T-helper 9 cell (primary cell): ENCODE data around the gene TAF6.

ENCODE experiments used
- DNase-seq: peaks from one replicate; pipeline ENCODE4 v3.0.0-alpha.2; 2020

TAF6 gene

DNA sequence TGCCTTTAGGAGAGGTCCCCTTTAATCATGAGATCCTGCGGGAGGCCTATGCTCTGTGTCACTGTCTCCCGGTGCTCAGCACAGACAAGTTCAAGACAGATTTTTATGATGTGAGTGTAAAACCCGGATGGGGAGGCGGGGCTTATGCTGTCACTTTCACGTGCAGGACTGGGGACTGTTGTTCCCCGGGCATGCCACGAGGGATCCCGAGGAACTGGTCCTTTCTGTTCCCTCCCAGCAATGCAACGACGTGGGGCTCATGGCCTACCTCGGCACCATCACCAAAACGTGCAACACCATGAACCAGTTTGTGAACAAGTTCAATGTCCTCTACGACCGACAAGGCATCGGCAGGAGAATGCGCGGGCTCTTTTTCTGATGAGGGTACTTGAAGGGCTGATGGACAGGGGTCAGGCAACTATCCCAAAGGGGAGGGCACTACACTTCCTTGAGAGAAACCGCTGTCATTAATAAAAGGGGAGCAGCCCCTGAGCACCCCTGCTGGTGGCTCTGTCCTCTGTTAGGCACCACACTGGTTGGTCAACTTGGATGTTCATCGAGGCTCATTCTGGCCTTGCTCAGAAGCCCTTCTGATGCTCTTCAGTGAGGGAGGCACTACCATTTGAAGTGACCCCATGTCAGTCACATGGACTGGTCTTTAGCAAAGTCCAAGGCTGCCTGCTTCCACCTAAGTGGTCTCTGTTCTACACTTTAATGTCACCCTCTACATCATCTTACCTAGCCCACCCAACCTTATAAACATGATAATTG, 27.6 kb downstream of the TAF6 start:
- no peak for DNase-seq

DNA sequence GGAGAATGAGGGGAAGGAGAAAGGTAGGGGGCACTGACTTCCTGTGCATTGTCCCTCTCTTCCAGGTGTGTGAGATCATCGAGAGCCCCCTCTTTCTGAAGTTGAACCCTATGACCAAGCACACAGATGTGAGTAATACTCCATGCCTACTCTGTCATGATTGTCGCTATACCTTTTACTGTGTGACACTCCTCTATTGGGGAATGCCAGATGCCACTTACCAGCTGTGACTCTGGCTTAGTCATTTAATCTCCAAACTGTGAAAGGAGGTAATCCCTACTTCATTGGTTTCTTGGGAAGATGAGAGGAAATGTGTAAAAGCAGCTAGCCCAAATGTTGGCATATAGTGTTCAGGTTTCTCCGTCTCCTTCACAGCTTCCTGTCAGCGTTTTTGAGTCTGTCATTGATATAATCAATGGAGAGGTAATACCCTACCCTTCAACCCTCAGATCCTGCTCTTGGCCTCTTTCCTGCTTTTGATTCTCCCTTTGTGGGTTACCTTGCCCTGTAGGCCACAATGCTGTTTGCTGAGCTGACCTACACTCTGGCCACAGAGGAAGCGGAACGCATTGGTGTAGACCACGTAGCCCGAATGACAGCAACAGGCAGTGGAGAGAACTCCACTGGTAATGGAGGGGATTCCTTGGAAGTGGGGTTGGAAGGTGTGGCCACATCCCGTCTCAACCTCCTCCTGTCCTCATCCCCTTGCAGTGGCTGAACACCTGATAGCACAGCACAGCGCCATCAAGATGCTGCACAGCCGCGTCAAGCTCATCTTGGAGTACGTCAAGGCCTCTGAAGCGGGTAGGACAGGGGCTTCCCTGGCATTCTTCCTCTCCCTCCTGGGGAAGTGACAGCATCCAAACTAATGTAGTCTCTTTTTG, 28.4 kb downstream of the TAF6 start:
- DNase-seq = no peak

GRCh38 chr7:100089458-100090196, 29.5 kb downstream of the TAF6 start:
- no peak for DNase-seq

GRCh38 chr7:100088621-100089457, 30.3 kb downstream of the TAF6 start, which contains the start of gene COPS6:
Gene COPS6 (plus strand): TSS chr7:100088969. CDS start chr7:100088991, 22 bp downstream.
- DNase-seq = peak; percentile 92

DNA sequence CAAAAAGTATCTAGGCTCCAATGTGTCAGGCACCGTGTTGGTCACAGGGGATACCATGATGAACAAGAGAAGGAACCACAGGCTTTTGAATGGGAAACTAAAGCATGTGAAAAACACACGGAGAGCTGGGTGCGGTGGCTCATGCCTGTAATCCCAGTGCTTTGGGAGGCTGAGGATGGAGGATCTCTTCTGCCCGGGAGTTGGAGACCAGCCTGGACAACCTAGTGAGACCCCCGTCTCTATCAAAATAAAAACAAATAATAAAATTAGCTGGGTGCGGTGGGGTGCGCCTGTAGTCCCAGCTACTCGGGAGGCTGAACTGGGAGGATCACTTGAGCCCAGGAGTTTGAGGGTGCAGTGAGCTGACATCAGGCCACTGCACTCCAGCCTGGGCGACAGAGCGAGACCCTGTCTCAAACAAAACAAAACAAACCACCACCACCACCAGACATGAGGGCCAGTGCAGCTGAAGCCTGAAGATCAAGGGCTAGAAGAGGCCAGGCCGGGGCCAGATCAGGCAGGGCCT, 31.0 kb downstream of the TAF6 start:
- no peak for DNase-seq

DNA sequence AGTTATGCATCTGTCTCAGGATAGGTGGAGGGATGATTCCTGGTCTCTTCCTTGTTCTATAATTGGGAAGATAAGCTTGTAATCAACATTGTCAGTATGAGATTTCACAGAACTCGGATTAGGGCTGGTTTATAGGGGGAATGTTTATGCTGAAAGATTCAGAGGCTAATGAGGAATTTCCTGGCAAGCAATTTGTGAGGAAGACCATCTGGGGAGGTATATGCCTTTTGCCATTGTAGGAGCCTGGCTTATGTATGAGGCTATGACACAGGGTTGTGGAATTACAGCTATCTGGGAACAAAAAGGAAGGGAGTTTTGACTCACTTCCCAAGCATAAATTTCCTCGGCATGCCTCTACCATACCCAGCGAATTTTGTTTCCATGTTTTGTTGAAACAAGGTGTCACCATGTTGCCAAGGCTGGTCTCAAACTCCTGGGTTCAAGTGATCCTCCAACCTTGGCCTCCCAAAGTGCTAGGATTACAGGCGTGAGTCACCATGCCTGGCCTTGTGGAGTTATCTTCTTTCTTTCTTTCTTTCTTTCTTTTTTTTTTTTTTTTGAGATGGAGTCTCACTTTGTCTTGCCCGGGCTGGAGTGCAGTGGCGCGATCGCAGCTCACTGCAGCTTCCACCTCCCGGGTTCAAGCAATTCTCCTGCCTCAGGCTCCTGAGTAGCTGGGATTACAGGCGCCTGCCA, 32.0 kb downstream of the TAF6 start:
- no peak for DNase-seq

DNA sequence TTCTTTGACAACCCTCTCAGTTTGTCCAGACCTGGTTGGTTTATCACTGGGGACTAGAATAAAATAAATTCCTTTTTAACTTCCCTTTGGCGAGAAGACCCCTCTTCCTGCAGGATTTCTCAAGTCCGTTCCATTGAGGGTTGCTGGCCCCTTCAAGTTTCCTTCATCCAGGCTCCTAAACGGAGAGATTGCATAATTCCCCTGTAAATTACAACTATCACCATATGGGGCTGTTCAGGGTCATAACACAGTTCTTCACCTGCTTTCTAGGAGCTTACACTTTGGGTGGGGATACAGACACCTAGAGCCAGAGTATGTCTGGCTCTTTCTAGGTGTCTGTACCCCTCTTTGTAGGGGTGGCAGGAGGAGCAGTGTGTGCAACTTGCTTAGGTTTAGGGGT, 33.6 kb downstream of the TAF6 start:
- DNase-seq = no peak

DNA sequence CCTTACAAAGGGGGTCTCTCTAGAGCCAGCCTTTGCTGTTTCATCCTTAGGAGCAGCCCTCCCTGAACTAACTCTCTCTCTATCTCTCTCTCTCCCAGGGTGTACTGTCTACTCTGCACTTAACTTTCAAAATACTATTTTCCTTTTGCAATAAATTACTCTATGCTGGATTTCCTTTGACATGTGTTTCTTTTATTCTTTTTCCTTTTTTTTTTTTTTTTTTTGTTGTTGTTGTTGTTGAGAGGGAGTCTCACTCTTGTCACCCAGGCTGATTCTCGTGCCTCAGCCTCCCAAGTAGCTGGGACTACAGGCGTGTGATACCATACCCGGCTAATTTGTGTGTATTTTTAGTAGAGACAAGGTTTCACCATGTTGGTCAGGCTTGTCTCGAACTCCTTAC, 36.2 kb downstream of the TAF6 start:
- DNase-seq = no peak

DNA sequence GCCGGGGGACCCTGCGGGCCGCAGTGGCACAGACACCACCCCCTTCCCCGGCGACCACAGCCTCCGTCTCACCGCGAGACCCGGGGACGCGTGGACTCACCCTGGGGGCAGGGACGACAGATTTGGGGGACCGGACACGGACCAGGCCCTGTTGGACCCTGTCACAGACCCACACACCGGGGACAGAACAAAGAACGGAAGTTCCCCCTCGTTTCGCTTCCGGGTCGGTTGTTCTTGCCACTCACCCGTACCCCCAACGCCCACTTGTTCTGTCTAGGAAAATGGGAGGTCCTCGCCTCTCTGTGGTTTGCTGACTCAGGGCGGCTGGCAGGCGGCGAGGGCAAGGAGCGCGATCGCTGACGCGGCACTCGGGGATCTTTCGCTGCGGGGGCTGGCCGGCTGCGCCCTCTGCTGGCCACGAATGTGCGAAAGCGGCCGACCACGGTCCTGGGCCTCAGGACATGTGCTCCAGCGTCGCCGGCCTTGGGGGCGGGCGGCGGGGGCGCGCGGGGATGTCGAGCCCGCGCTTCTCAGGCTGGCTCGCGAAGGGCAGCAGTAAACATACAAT, 37.5 kb downstream of the TAF6 start, which contains the start of gene ZNF3:
Gene ZNF3, minus strand, starts transcription at position 189 of the 568 bp plus-strand sequence. CDS start 4,366 bp downstream, outside the sequence.
- DNase-seq = peak; percentile 94

GRCh38 chr7:100080907-100081534, 38.1 kb downstream of the TAF6 start:
- DNase-seq = no peak

DNA sequence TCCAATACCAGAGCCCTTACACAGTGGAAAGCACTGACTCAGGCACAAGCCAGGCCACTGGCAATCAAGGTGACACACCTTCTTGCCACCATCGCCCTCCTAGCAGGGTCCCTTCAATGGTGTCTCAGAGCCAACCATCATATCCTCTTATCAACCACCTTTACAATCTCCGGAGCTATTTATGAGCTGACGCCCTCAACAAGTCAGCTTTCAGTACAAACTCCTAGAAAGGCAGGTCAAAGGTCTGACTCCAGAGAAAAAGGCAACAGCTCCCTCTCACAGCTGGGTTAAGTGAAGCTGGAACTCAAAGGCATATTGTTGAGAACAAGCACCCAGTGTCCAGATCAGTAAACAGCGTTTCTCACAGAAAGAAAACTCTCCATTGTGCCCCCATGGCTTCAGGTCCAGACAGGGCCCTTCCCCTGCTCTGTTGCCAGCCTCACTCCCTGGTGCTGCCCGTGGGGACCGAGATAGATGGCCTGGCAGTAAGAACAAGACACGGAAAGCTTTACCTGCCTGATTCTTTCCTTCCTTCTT, 40.1 kb downstream of the TAF6 start:
- DNase-seq = no peak

- DNase-seq = no peak
Measured at GRCh38 chr7:100077205-100077604, 42.0 kb downstream of the TAF6 start.

DNA sequence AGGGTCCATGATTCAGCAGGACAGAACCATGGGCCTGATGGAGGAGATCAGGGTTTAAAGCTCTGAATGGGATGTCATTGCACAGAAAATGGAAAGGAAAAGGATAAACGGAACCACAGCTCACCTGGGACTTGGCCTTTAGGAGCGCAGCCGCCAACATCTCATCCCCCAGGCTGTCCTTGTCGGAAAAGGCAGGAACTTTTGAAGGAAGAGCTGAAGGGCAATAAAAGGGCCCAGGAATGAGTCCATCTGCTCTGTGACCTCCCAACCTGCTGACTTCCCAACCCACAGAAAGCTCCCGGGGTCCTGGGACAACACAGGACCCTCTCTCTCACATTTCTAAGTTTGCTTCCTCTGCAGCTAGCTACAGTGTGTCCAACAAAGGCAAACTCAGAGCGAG, 43.7 kb downstream of the TAF6 start:
- DNase-seq = no peak

DNA sequence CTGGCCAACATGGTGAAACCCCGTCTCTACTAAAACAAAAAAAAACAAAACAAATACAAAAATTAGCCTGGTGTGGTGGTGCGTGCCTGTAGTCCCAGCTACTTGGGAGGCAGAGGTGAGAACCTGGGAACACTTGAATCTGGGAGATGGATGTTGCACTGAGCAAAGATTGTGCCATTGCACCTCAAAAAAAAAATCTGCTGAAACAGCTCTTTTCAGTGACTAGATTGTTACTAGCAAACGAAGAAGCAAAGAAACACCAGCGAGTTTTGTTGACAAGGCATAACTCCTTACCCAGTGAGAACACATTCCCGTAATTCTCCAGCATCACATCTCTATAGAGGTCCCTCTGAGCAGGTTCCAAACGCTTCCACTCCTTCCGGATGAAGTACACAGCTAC, 44.3 kb downstream of the TAF6 start:
- DNase-seq = no peak

DNA sequence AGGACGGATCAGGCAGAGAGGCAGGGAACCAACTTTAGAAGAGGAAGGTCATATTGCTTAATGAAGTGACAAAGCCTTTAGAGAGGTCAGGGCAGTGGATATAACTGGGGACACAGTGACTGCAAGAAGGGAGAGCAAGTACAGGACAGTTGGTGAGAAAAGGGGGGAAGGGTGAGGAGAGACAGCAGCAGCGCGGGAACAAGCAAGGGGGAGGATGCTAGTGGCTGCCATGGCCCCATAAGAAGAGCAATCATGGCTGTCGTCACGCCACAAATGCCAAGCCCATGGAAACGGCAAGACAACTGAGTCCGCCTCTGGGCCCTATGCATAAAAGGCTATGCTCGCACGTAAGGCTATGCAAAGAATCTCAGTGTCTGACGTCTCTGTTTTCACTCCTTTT, 46.7 kb downstream of the TAF6 start:
- DNase-seq = no peak

GRCh38 chr7:100071018-100071723, 48.0 kb downstream of the TAF6 start:
- no peak for DNase-seq

DNA sequence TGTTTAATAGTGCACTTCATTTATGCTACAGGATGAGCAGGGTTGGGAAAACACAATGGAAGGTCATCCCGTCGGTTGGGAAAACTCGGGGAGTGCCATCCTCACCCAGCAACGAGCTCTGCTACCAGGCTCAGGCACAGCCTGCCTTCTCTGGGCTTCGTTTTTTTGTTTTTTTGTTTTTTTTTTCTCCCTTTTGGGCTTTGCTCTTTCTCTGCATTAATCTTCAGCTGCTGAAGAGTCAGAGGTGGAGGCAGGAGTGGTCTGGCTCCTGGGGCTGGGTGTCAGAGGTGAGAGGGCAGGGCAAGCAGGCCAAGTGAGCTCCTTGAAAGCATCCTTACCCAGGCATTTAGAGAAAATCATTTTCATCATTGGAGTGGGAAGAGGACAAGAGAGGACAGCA, 49.2 kb downstream of the TAF6 start:
- no peak for DNase-seq

DNA sequence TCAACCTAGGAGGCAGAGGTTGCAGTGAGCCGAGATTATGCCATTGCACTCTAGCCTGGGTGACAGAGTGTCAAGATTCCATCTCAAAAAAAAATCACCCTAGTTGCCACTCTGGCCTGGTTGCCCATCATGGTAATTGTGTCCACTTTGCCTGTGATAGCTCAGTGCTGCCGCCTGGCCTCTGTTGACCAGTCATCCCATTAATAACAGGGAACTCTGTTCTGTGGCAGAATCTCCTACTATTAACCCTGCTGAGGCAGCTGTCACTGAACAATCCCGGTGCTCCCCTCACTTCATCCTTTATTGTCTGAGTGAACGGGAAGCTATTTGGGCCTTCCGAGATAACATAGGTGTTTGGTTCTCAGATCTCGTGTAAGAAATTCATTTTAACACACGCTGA, 52.2 kb downstream of the TAF6 start:
- DNase-seq = no peak

DNA sequence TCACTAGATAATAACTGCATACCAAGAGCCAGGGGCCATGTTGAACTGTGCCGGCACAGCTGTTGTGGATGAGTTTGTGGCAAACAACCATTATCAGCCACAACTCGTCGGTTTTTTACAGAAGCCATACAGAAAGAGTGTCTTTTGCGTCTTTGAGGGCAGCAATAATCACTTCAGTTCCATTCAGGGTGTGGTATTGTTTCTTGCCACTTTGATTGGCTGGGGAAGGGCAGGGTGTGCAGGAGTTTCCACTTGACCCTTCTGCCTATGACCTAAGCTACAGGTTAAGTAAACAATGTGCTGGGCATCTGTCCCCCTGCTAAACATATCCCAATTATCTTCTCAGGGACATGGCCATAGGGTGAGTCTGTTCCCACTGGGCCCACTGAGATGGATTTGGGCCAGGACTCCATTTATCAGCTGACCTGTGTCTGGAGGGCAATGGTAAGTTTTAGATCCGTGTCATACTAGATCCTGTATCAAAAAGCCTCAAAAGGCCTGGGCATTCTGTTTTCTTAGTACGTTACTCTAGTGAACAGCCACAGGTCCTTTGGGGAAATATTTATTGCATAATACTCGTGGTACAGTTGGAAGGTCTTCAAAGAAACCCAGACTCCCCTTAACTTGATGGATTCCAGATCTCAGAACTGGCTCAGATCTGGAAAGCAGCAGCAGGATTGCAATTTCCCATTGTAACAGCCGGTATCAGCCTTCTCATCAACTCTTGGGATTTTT, 53.5 kb downstream of the TAF6 start:
- DNase-seq = no peak
